KOPT-K1 (cell line): ENCODE results near the gene NEUROG3.

Experiments
- H3K27ac ChIP-seq: fragments of 200-600 bp; sonication (generic); 2 replicates; pipeline ENCODE4 v1.5.1; 2016; ENCODE audit warnings: antibody characterized with exemption, mild to moderate bottlenecking, low read depth, low read length; ENCODE audit not compliant: poor library complexity, severe bottlenecking
- H3K36me3 ChIP-seq: fragments of 200-600 bp; sonication (generic); 2 replicates; pipeline ENCODE4 v1.5.1; 2017; ENCODE audit warnings: antibody characterized with exemption, mild to moderate bottlenecking, low read length, moderate library complexity; ENCODE audit not compliant: insufficient read depth
- H3K9me3 ChIP-seq: fragments of 200-600 bp; sonication (generic); 2 replicates; pipeline ENCODE4 v1.5.1; 2017; ENCODE audit warnings: antibody characterized with exemption, low read length, mild to moderate bottlenecking; ENCODE audit not compliant: insufficient read depth, poor library complexity, severe bottlenecking

The NEUROG3 gene

GRCh38 chr10:69573056-69573806 lies at the start of gene NEUROG3:
TSS of gene NEUROG3 (minus strand) at chr10:69573422. CDS start at chr10:69573043, 379 bp downstream.
- no peak within 1 kb of the TSS for H3K27ac ChIP-seq
- H3K36me3 ChIP-seq: no peaks in the 10 kb centered on the region
- no peaks in the 10 kb centered on the region for H3K9me3 ChIP-seq

- Histone ChIP-seq H3K27ac (no peak overlapping the region), H3K36me3 (no peaks in the 10 kb centered on the region), H3K9me3 (peaks cover 13% of the 10 kb centered on the region)
Measured at GRCh38 chr10:69620625-69621024, 47.4 kb upstream of the NEUROG3 start.

- no peaks in the 10 kb centered on the region for H3K36me3 ChIP-seq
- H3K27ac ChIP-seq: no peak overlapping the region
- H3K9me3 ChIP-seq: peaks cover 13% of the 10 kb centered on the region
Measured at GRCh38 chr10:69619626-69620025, 46.4 kb upstream of the NEUROG3 start.

GRCh38 chr10:69618746-69619145 lies 45.5 kb upstream of the NEUROG3 start:
- Histone ChIP-seq H3K36me3 (no peaks in the 10 kb centered on the region), H3K27ac (no peak overlapping the region), H3K9me3 (peaks cover 15% of the 10 kb centered on the region)

GRCh38 chr10:69616358-69616757 lies 43.1 kb upstream of the NEUROG3 start:
- peaks cover 7% of the 10 kb centered on the region for H3K9me3 ChIP-seq
- no peaks in the 10 kb centered on the region for H3K36me3 ChIP-seq
- no peak overlapping the region for H3K27ac ChIP-seq

- Histone ChIP-seq H3K36me3 (no peaks in the 10 kb centered on the region), H3K9me3 (peaks cover 24% of the 10 kb centered on the region), H3K27ac (no peak overlapping the region)
Measured at GRCh38 chr10:69614130-69614529, 40.9 kb upstream of the NEUROG3 start.

- H3K36me3 ChIP-seq: no peaks in the 10 kb centered on the region
- peaks cover 25% of the 10 kb centered on the region for H3K9me3 ChIP-seq
- H3K27ac ChIP-seq: no peak overlapping the region
Measured at GRCh38 chr10:69612760-69613159, 39.5 kb upstream of the NEUROG3 start.

- no peak overlapping the region for H3K27ac ChIP-seq
- peaks cover 25% of the 10 kb centered on the region for H3K9me3 ChIP-seq
- no peaks in the 10 kb centered on the region for H3K36me3 ChIP-seq
Measured at GRCh38 chr10:69609077-69609476, 35.9 kb upstream of the NEUROG3 start.

- Histone ChIP-seq H3K27ac (no peak overlapping the region), H3K36me3 (no peaks in the 10 kb centered on the region), H3K9me3 (peaks cover 5% of the 10 kb centered on the region)
Measured at GRCh38 chr10:69600761-69601330, 27.6 kb upstream of the NEUROG3 start.

GRCh38 chr10:69588358-69588757 lies 15.1 kb upstream of the NEUROG3 start:
- H3K27ac ChIP-seq: no peak overlapping the region
- no peaks in the 10 kb centered on the region for H3K36me3 ChIP-seq
- no peaks in the 10 kb centered on the region for H3K9me3 ChIP-seq

GRCh38 chr10:69584624-69585023 lies 11.4 kb upstream of the NEUROG3 start:
- no peak overlapping the region for H3K27ac ChIP-seq
- no peaks in the 10 kb centered on the region for H3K9me3 ChIP-seq
- H3K36me3 ChIP-seq: no peaks in the 10 kb centered on the region

- Histone ChIP-seq H3K27ac (no peak overlapping the region), H3K36me3 (no peaks in the 10 kb centered on the region), H3K9me3 (no peaks in the 10 kb centered on the region)
Measured at GRCh38 chr10:69583106-69583505, 9.9 kb upstream of the NEUROG3 start.

GRCh38 chr10:69580435-69580834 lies 7.2 kb upstream of the NEUROG3 start:
- no peak overlapping the region for H3K27ac ChIP-seq
- H3K9me3 ChIP-seq: no peaks in the 10 kb centered on the region
- H3K36me3 ChIP-seq: no peaks in the 10 kb centered on the region

GRCh38 chr10:69579464-69580060 lies 6.3 kb upstream of the NEUROG3 start:
- Histone ChIP-seq H3K9me3 (no peaks in the 10 kb centered on the region), H3K27ac (no peak overlapping the region), H3K36me3 (no peaks in the 10 kb centered on the region)

- no peaks in the 10 kb centered on the region for H3K36me3 ChIP-seq
- no peak overlapping the region for H3K27ac ChIP-seq
- H3K9me3 ChIP-seq: no peaks in the 10 kb centered on the region
Measured at GRCh38 chr10:69578508-69578991, 5.3 kb upstream of the NEUROG3 start.
